Naive thymus-derived CD4-positive, alpha-beta T cell (primary cell): ENCODE measurements around the gene TMEM123. TPM values are rescaled to one million over a fixed set of nuclear protein-coding genes. Genes with fewer than 3 reads are reported as not detected.
A peak's percentile ranks its signal among the peaks of the same experiment; 100 is the strongest.

Source experiments
- ATAC-seq: fragments of 150-1000 bp; cut with Tn5 transposase; 2 replicates; pipeline ENCODE4 v1.10.0; 2021; ENCODE audit warnings: mild to moderate bottlenecking, moderate library complexity
- CTCF ChIA-PET: fragments of 350-600 bp; sonication (Branson Sonifier 250); formaldehyde crosslinking; loops from one replicate; lab custom pipeline; 2021; ENCODE audit warnings: antibody characterized with exemption; lab: Charles Lee
- POLR2A ChIA-PET: fragments of 350-600 bp; sonication (Branson Sonifier 250); formaldehyde crosslinking; loops from one replicate; lab custom pipeline; 2021; ENCODE audit warnings: antibody characterized with exemption, inconsistent platforms; lab: Charles Lee
- DNase-seq, 9 donors: peaks; one replicate each; pipeline versions ENCODE4 v3.0.0 to v3.0.0-alpha.2; 2020 to 2022; ENCODE audit warnings: mixed read lengths in 1 of 9
- H3K27ac ChIP-seq: one replicate; pipeline ENCODE4 v1.7.0; 2013; ENCODE audit warnings: mild to moderate bottlenecking, low read depth, low read length, moderate library complexity
- H3K27me3 ChIP-seq, 2 donors: one replicate each; pipeline ENCODE4 v1.7.0; 2013; ENCODE audit warnings: low read length in 2 of 2, mild to moderate bottlenecking in 2 of 2, moderate library complexity in 2 of 2; ENCODE audit not compliant: control insufficient read depth in 2 of 2, insufficient read depth in 2 of 2
- H3K36me3 ChIP-seq, 3 experiments: 1 replicate in 2 of 3; 2 replicates in 1 of 3; pipeline ENCODE4 v1.7.0; 2013; ENCODE audit warnings: low read length in 3 of 3, mild to moderate bottlenecking in 3 of 3, moderate library complexity in 1 of 3; ENCODE audit not compliant: insufficient read depth in 3 of 3, control insufficient read depth in 2 of 3
- H3K4me1 ChIP-seq, 2 donors: one replicate each; pipeline ENCODE4 v1.7.0; 2013; ENCODE audit warnings: low read length in 2 of 2, mild to moderate bottlenecking in 2 of 2, moderate library complexity in 1 of 2; ENCODE audit not compliant: control insufficient read depth in 2 of 2, insufficient read depth in 2 of 2
- H3K4me3 ChIP-seq: 2 replicates; pipeline ENCODE4 v1.7.0; 2013; ENCODE audit warnings: mild to moderate bottlenecking, low read length
- H3K9me3 ChIP-seq, 3 experiments: 1 replicate in 2 of 3; 2 replicates in 1 of 3; pipeline ENCODE4 v1.7.0; 2013; ENCODE audit warnings: low read length in 3 of 3; ENCODE audit not compliant: control insufficient read depth in 2 of 3
- H3K27ac Mint-ChIP-seq, 9 donors: one replicate each; pipeline ENCODE4 v1.8.0; 2020 to 2022; ENCODE audit warnings: mixed read lengths in 9 of 9, mild to moderate bottlenecking in 8 of 9, moderate library complexity in 5 of 9, inconsistent platforms in 2 of 9
- H3K27me3 Mint-ChIP-seq, 5 donors: one replicate each; pipeline ENCODE4 v1.8.0; 2021 to 2022; ENCODE audit warnings: mixed read lengths in 5 of 5, mild to moderate bottlenecking in 1 of 5
- H3K36me3 Mint-ChIP-seq, 5 donors: one replicate each; pipeline ENCODE4 v1.8.0; 2020 to 2022; ENCODE audit warnings: mixed read lengths in 5 of 5, mild to moderate bottlenecking in 3 of 5, inconsistent platforms in 1 of 5
- H3K4me1 Mint-ChIP-seq, 7 donors: one replicate each; pipeline ENCODE4 v1.8.0; 2020 to 2022; ENCODE audit warnings: mixed read lengths in 7 of 7, mild to moderate bottlenecking in 3 of 7, inconsistent platforms in 1 of 7
- H3K4me3 Mint-ChIP-seq, 10 donors: one replicate each; pipeline ENCODE4 v1.8.0; 2020 to 2022; ENCODE audit warnings: mild to moderate bottlenecking in 10 of 10, mixed read lengths in 10 of 10, moderate library complexity in 6 of 10, inconsistent platforms in 2 of 10
- H3K9me3 Mint-ChIP-seq, 11 donors: one replicate each; pipeline ENCODE4 v1.8.0; 2020 to 2022; ENCODE audit warnings: mixed read lengths in 11 of 11, mild to moderate bottlenecking in 4 of 11, inconsistent platforms in 1 of 11, moderate library complexity in 1 of 11
- intact Hi-C, 2 donors: fragments of 100-400 bp; cut with micrococcal nuclease; formaldehyde crosslinking; loops; one replicate each; pipeline ENCODE4 v1.15.1; 2023
- polyA plus RNA-seq, 2 donors: library from polyadenylated mRNA; unstranded; fragments of 300-500 nt; fragmentation: Illumina TruSeq; gene quantifications; one replicate each; pipeline ENCODE4 v1.2.3, GENCODE V29; 2021
- total RNA-seq, 6 experiments: library from RNA in 5 of 6; stranded (reverse) in 5 of 6; gene quantifications; 1 replicate in 5 of 6; 2 replicates in 1 of 6; pipeline ENCODE4 v1.2.3 and lab custom pipeline; 2021 to 2026

The TMEM123 gene
- total and polyA plus RNA-seq, 7 experiments from 2014 or later = 270 to 922 (median 485) TPM

DNA sequence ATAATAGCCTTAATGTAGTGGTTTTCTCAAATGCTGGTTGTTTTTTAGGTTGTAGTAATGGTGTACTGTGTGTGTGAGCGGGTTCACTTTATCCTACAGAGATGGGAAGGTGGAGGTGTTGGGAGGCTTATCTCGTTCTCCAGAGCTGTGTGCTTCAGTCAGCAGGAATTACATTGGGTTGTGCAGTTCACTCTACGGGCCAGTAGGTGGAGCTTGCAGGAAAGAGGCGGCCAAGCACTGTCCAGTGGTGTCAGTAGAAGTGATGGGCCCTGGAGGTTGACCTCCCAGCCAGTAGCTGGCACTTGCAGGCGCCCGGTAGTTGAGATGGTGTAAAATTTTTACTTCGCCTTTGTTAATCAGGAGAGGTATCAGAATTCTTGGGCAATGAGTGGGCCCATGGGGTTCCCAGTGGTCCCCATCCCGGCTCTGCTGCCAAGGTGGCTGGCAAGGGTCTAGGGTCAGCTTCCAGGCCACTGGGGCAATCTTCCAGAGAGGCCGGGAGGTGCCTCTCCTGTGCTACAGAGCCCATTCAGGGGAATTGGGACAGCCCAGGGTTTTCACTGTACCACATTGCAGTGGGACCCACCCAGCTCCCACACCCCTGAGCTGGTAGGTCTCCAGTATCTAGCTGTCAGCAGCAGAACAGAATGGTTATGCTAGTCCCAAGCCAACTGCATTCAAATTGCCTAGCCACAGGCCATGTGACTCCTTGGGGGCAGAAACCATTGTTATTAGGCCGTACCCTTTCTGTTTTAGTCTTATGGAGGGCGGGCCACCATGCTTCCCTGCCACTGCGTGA, 61.7 kb downstream of the TMEM123 start:
- H3K4me3 ChIP-seq = no peak overlapping the region
- H3K9me3 ChIP-seq = no peaks in the 10 kb centered on the region
- peaks cover 0 to 4% (median 0%) of the 10 kb centered on the region in 11 donors for H3K9me3 Mint-ChIP-seq
- peaks cover 0 to 16% of the 10 kb centered on the region in 2 donors for H3K4me1 ChIP-seq
- peak in 8 of 9 donors; percentile 20 to 55 (median 40) for DNase-seq
- peaks cover 6 to 59% (median 49%) of the 10 kb centered on the region in 5 donors for H3K36me3 Mint-ChIP-seq
- POLR2A ChIA-PET = interaction anchor here (0.7 to 5.5 kb wide), 11 partner anchors 8 to 97 kb away, joined by 3 to 33 read pairs (median 4); no protein-coding TSS in a partner anchor
- H3K27ac Mint-ChIP-seq = peak overlapping the region in 8 of 9 donors; percentile 59 to 91 (median 77)
- peak overlapping the region in 1 of 10 donors; percentile 12 for H3K4me3 Mint-ChIP-seq
- H3K4me1 Mint-ChIP-seq = peaks cover 10 to 54% (median 48%) of the 10 kb centered on the region in 7 donors
- H3K36me3 ChIP-seq = peaks cover 0 to 32% (median 8%) of the 10 kb centered on the region in 3 experiments
- H3K27ac ChIP-seq = no peak overlapping the region
- ATAC-seq = peak; percentile 92
- CTCF ChIA-PET = interaction anchor here (0.6 to 2.9 kb wide), 40 partner anchors 9 to 275 kb away, joined by 3 to 27 read pairs (median 4); partner anchors contain the start of gene TMEM123
- no peaks in the 10 kb centered on the region for H3K27me3 Mint-ChIP-seq
- intact Hi-C loops = loop anchor here (1.0 kb wide), 4 partner anchors 24 to 104 kb away; no protein-coding TSS in a partner anchor
- H3K27me3 ChIP-seq = no peaks in the 10 kb centered on the region

- DNase-seq = no peak
- Mint-ChIP-seq H3K36me3 (peaks cover 6 to 61% (median 49%) of the 10 kb centered on the region in 5 donors), H3K27ac (peak overlapping the region in 5 of 9 donors; percentile 20 to 64 (median 62)), H3K9me3 (peaks cover 0 to 4% (median 0%) of the 10 kb centered on the region in 11 donors), H3K4me3 (peak overlapping the region in 1 of 10 donors; percentile 10), H3K4me1 (peaks cover 14 to 63% (median 56%) of the 10 kb centered on the region in 7 donors), H3K27me3 (no peaks in the 10 kb centered on the region)
- H3K27ac ChIP-seq = no peak overlapping the region
- H3K4me3 ChIP-seq = no peak overlapping the region
- POLR2A ChIA-PET = no interaction called here
- intact Hi-C loops = no loop called here
- CTCF ChIA-PET = interaction anchor here (0.6 to 2.1 kb wide), 10 partner anchors 10 to 221 kb away, joined by 3 to 22 read pairs (median 4); no protein-coding TSS in a partner anchor
- H3K4me1 ChIP-seq = peaks cover 0 to 15% of the 10 kb centered on the region in 2 donors
- H3K36me3 ChIP-seq = peaks cover 0 to 29% (median 8%) of the 10 kb centered on the region in 3 experiments
- H3K27me3 ChIP-seq = no peaks in the 10 kb centered on the region
- H3K9me3 ChIP-seq = no peaks in the 10 kb centered on the region
- no peak for ATAC-seq
These were observed 63.3 kb downstream of the TMEM123 start for GRCh38 chr11:102389253-102389652.

DNA sequence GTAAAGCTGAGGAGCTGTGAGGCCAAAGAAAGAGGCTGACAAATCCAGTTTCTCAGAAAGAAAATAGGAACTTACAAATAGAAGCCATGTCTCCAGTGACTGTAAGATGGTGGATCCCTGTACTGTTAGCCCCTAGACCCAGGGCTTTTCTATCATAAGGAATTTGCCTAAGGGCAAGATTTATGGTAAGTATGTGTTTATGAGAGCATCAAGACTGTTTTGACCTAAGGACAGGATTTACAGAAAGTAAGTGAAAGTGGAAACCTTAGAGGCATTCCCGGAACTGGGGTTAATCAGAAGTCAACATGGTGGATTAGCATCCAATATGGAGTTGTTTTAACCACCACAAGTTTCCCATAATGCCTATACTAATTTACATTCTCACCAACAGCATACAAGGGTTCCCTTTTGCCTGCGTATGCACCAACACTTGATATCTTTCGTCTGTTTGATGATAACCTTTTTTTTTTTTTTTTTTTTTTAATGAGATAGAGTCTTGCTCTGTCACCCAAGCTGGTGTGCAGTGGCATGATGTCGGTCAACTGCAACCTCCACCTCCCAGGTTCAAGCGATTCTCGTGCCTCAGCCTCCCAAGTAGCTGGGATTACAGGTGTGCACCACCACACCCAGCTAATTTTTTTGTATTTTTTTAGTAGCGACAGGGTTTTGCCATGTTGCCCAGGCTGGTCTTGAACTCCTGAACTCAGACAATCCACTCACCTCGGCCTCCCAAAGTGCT, 65.4 kb downstream of the TMEM123 start:
- H3K4me3 Mint-ChIP-seq = no peak overlapping the region
- ChIA-PET CTCF (no interaction called here), POLR2A (interaction anchor here (0.6 kb wide), 1 partner anchor 99 kb away, joined by 3 read pairs; no protein-coding TSS in a partner anchor)
- Histone ChIP-seq H3K4me3 (no peak overlapping the region), H3K4me1 (peaks cover 0 to 15% of the 10 kb centered on the region in 2 donors), H3K9me3 (no peaks in the 10 kb centered on the region), H3K27ac (no peak overlapping the region), H3K27me3 (no peaks in the 10 kb centered on the region), H3K36me3 (peaks cover 0 to 19% (median 5%) of the 10 kb centered on the region in 3 experiments)
- no peaks in the 10 kb centered on the region for H3K27me3 Mint-ChIP-seq
- H3K36me3 Mint-ChIP-seq = peaks cover 6 to 52% (median 40%) of the 10 kb centered on the region in 5 donors
- peak overlapping the region in 8 of 9 donors; percentile 1 to 77 (median 40) for H3K27ac Mint-ChIP-seq
- ATAC-seq (no peak), DNase-seq (no peak)
- intact Hi-C loops = no loop called here
- peaks cover 18 to 60% (median 50%) of the 10 kb centered on the region in 7 donors for H3K4me1 Mint-ChIP-seq
- peaks cover 0 to 4% (median 0%) of the 10 kb centered on the region in 11 donors for H3K9me3 Mint-ChIP-seq

GRCh38 chr11:102386136-102386734, 66.3 kb downstream of the TMEM123 start:
- Histone ChIP-seq H3K9me3 (no peaks in the 10 kb centered on the region), H3K4me1 (peaks cover 0 to 15% of the 10 kb centered on the region in 2 donors), H3K4me3 (no peak overlapping the region), H3K27me3 (no peaks in the 10 kb centered on the region), H3K27ac (no peak overlapping the region), H3K36me3 (peaks cover 0 to 28% (median 5%) of the 10 kb centered on the region in 3 experiments)
- H3K4me1 Mint-ChIP-seq = peaks cover 15 to 60% (median 48%) of the 10 kb centered on the region in 7 donors
- no peaks in the 10 kb centered on the region for H3K27me3 Mint-ChIP-seq
- H3K36me3 Mint-ChIP-seq = peaks cover 6 to 55% (median 44%) of the 10 kb centered on the region in 5 donors
- H3K27ac Mint-ChIP-seq = peak overlapping the region in 7 of 9 donors; percentile 1 to 77 (median 40)
- H3K4me3 Mint-ChIP-seq = peak overlapping the region in 1 of 10 donors; percentile 6
- peaks cover 0 to 4% (median 0%) of the 10 kb centered on the region in 11 donors for H3K9me3 Mint-ChIP-seq
- DNase-seq (peak in 1 of 9 donors; percentile 25), ATAC-seq (peak; percentile 36)
- intact Hi-C loops = loop anchor here in 1 of 2 donors (1.0 kb wide), 1 partner anchor 8 kb away; no protein-coding TSS in a partner anchor
- ChIA-PET POLR2A (no interaction called here), CTCF (interaction anchor here (1.4 kb wide), 1 partner anchor 18 kb away, joined by 3 read pairs; no protein-coding TSS in a partner anchor)

DNA sequence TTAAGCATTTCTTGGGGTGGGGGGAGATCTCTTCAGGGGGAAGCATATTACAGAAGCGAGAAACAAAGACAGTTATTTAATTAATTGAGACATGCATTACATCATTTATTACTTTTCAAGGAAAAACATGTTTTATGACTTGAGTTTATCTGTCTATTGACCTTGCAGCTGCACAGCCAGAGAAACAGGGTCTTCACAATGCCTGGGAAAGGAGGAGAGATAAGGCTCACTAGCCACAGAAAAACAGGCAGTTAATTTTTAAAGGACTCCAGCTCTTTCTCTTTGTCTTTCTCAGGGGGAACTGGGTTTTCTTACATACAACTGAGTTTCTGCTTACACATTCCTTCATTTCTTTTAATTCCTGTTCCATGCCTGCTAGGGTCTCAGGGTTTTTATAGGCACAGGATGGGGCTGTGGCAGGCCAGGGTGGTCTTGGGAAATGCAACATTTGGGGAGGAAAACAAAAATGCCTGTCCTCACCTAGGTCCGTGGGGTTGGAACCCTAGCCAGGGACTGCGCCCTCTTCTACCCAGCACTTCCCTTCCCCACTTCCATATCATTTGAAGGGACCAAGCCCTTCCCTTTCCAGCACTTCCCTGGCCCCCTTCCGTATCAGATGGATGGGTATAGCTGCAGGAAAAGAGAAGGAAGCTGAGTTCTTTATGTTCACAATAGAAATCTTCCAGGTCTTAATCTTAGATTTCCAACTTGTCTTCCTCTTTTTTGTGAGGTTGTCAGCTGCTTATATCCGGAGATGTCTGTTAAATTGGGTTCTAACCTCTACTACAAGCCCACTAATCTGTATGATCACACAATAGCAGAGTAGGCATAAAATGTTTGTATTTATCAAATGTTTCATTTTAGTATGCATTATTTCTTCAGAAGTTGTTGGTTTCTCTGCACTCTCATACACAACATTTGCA, 67.2 kb downstream of the TMEM123 start:
- H3K4me3 ChIP-seq = no peak overlapping the region
- H3K4me1 Mint-ChIP-seq = peaks cover 11 to 54% (median 42%) of the 10 kb centered on the region in 7 donors
- H3K27me3 ChIP-seq = no peaks in the 10 kb centered on the region
- no peak overlapping the region for H3K27ac ChIP-seq
- peak overlapping the region in 8 of 9 donors; percentile 5 to 79 (median 52) for H3K27ac Mint-ChIP-seq
- peaks cover 10 to 57% (median 47%) of the 10 kb centered on the region in 5 donors for H3K36me3 Mint-ChIP-seq
- CTCF ChIA-PET = interaction anchor here (1.4 to 1.5 kb wide), 2 partner anchors 17 to 26 kb away, joined by 3 to 4 read pairs; no protein-coding TSS in a partner anchor
- POLR2A ChIA-PET = interaction anchor here (0.7 to 1.3 kb wide), 2 partner anchors 32 to 92 kb away, joined by 3 read pairs; no protein-coding TSS in a partner anchor
- ATAC-seq (no peak), DNase-seq (no peak)
- no peaks in the 10 kb centered on the region for H3K9me3 ChIP-seq
- intact Hi-C loops = loop anchor here in 1 of 2 donors (1.0 kb wide), 1 partner anchor 7 kb away; no protein-coding TSS in a partner anchor
- no peak overlapping the region for H3K4me3 Mint-ChIP-seq
- H3K4me1 ChIP-seq = peaks cover 0 to 12% of the 10 kb centered on the region in 2 donors
- H3K36me3 ChIP-seq = peaks cover 0 to 37% (median 5%) of the 10 kb centered on the region in 3 experiments
- H3K27me3 Mint-ChIP-seq = no peaks in the 10 kb centered on the region
- H3K9me3 Mint-ChIP-seq = peaks cover 0 to 4% (median 0%) of the 10 kb centered on the region in 11 donors
